Measurements from ENCODE around the gene ADCY10. TPM values are rescaled to one million over a fixed set of nuclear protein-coding genes. Genes with fewer than 3 reads are reported as not detected.

The ADCY10 gene
- total RNA-seq, 1 experiment from 2014 or later, result 0.46 TPM

DNA sequence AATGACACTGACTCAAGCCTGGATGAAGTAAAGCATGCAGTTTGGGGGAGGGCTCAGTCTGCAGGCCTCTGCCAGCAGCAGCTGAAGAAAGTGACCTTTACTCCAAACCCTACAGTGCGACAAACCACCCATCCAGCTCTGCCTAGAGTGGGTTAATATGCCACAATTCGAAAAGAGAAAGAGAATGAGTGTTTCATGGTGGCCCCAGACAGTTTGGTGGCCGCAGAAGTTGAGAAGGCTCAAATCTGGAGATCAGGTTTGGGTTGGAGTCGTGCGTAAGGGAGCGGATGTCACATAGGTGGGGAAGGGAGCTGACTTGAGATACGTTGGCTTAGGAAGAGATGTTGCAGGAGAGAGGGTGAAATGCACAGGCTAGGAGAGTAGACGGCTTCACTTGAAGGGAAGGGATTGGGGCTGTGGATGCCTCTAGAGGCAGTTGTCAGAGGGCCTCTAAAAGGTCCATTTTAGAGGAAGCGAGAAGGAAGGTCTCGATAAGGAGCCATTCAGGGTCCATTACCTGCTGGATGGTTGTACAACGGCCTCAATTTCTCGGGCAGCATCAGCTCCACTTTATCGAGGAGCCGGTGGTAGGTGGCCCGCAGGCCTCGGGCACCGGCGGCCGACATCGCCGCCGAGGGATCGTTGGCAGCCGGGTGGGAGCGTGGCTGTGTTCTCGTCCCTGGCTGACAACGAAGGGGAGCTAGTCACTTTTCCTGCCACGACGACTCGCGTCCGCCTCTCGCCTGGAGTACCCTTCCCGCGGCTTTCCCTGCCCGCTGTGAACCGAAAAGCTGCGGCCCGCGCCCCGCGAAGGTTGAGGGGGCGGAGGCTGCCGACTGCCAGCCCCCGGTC, 21.5 kb upstream of the ADCY10 start:
- Histone ChIP-seq H4K20me1 (ENCODE audit: insufficient read depth) (no peaks in the 10 kb centered on the region), H3K79me2 (ENCODE audit: low read depth) (peaks cover 78% of the 10 kb centered on the region), H3K36me3 (ENCODE audit: low read depth) (no peaks in the 10 kb centered on the region), H3K27ac (peak overlapping the region; percentile 39), H2AFZ (peak overlapping the region; percentile 90), H3K4me2 (peak overlapping the region; percentile 91), H3K27me3 (ENCODE audit: insufficient read depth, low read depth) (no peaks in the 10 kb centered on the region), H3K4me3 (peak overlapping the region; percentile 82), H3K4me1 (replicated peaks; ENCODE audit: insufficient read depth) (peaks cover 36% of the 10 kb centered on the region), H3F3A (ENCODE audit: insufficient read depth, low read depth) (peaks cover 13% of the 10 kb centered on the region; the same call in 1 of the 2 replicates), H3K9me2 (ENCODE audit: insufficient read depth) (no peaks in the 10 kb centered on the region), H3K9me3 (ENCODE audit: insufficient read depth, low read depth) (no peaks in the 10 kb centered on the region)
- ChIA-PET CTCF (interaction anchor here (0.6 kb wide), 1 partner anchor 14 kb away, joined by 4 read pairs; no protein-coding TSS in a partner anchor), POLR2A (ENCODE audit: unreplicated experiment) (interaction anchor here (0.6 to 1.0 kb wide), 5 partner anchors 115 to 548 kb away, joined by 3 to 6 read pairs (median 5); no protein-coding TSS in a partner anchor)
- no peak for TF ChIP-seq EZH2 (IDR thresholded peaks at IDR 0.05; ENCODE audit: low read depth)
- TF ChIP-seq, protein P1, sequence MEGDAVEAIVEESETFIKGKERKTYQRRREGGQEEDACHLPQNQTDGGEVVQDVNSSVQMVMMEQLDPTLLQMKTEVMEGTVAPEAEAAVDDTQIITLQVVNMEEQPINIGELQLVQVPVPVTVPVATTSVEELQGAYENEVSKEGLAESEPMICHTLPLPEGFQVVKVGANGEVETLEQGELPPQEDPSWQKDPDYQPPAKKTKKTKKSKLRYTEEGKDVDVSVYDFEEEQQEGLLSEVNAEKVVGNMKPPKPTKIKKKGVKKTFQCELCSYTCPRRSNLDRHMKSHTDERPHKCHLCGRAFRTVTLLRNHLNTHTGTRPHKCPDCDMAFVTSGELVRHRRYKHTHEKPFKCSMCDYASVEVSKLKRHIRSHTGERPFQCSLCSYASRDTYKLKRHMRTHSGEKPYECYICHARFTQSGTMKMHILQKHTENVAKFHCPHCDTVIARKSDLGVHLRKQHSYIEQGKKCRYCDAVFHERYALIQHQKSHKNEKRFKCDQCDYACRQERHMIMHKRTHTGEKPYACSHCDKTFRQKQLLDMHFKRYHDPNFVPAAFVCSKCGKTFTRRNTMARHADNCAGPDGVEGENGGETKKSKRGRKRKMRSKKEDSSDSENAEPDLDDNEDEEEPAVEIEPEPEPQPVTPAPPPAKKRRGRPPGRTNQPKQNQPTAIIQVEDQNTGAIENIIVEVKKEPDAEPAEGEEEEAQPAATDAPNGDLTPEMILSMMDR (conservative IDR thresholded peaks at IDR 0.05), result no peak
- intact Hi-C loops (cut with micrococcal nuclease; ENCODE audit: unreplicated experiment), result loop anchor here (1.0 to 10.0 kb wide), 5 partner anchors 115 to 711 kb away; partner anchors contain the start of genes MPZL1 and POU2F1
- BruUV-seq (replicated peaks), result TSS peak; percentile 63
- peak in 1 of 2 experiments; percentile 25 for DNase-seq

DNA sequence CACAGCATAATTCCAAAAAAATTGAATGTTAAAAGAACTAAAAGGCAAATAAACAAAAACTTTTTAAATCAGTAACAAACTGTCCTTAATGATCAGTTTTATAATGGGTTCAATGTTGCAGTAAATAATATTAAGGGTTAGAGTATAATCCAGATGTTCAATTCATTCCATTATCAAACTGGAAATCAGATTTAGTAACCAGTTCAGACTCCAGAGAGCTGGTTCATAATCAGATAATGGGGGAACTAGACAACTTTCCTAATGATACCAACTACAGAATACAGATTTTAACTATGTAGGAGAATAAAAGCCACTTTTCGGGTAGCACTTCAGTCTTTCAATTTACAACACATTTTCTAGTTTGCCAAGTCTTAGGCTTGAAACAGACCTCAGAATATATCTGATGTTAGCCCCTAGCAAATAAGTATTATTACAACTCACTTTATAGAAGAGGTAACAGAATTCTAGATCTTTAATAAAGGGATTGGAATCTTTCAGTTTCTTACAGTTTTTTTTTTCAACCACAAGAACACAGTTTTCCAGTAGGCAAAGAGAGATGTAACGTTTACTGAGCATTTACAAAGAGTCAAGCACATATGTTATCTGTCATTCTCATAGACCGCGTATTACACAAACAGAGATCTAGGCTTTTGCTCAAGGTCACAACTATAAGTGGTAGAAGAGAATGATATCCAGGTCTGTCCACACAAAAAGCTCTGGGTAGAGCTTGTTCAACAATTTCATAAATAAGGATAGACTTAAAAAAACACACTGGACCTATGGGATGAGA, 20.7 kb upstream of the ADCY10 start:
- Histone ChIP-seq H4K20me1 (ENCODE audit: insufficient read depth) (no peaks in the 10 kb centered on the region), H3K9me3 (ENCODE audit: insufficient read depth, low read depth) (no peaks in the 10 kb centered on the region), H3K27ac (peak overlapping the region; percentile 39), H3K4me3 (peak overlapping the region; percentile 82), H3K4me2 (peak overlapping the region; percentile 91), H3K4me1 (replicated peaks; ENCODE audit: insufficient read depth) (peaks cover 36% of the 10 kb centered on the region), H2AFZ (peak overlapping the region; percentile 90), H3K9me2 (ENCODE audit: insufficient read depth) (no peaks in the 10 kb centered on the region), H3F3A (ENCODE audit: insufficient read depth, low read depth) (peaks cover 13% of the 10 kb centered on the region; the same call in 1 of the 2 replicates), H3K27me3 (ENCODE audit: insufficient read depth, low read depth) (no peaks in the 10 kb centered on the region), H3K36me3 (ENCODE audit: low read depth) (no peaks in the 10 kb centered on the region), H3K79me2 (ENCODE audit: low read depth) (peaks cover 76% of the 10 kb centered on the region)
- CTCF ChIA-PET, result no interaction called here
- no peak for DNase-seq
- TF ChIP-seq, protein P1 (conservative IDR thresholded peaks at IDR 0.05), result no peak
- no peak for TF ChIP-seq EZH2 (IDR thresholded peaks at IDR 0.05; ENCODE audit: low read depth)
- POLR2A ChIA-PET (ENCODE audit: unreplicated experiment), result interaction anchor here (0.7 kb wide), 1 partner anchor 138 kb away, joined by 4 read pairs; no protein-coding TSS in a partner anchor
- BruUV-seq (replicated peaks), result no TSS peak
- intact Hi-C loops (cut with micrococcal nuclease; ENCODE audit: unreplicated experiment), result loop anchor here (10.0 kb wide), 1 partner anchor 710 kb away; the partner anchor contains the start of gene POU2F1

DNA sequence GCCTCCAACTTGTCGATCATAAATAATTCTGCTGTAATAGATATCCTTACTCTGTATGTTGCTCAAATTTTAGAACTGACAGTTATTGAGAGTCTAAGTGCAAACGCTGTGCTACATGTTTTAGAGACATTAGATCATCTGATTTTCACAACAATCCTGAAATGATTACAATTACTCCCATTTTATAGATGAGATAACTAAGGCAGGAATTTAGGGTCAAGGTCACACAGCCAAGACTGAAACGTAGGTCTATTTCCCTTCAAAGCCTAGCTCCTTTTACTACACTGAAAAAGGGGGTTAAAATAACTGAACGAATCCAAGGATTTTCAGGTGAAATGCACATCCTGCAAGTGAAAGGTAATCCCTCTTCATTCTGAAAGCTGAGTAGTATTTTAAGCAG, 19.9 kb upstream of the ADCY10 start:
- H3K79me2 ChIP-seq (ENCODE audit: low read depth), result peaks cover 76% of the 10 kb centered on the region

More for the DNA sequence above, 19.9 kb upstream of the ADCY10 start:
- H3F3A ChIP-seq (ENCODE audit: insufficient read depth, low read depth), result peaks cover 13% of the 10 kb centered on the region; the same call in 1 of the 2 replicates
- no peaks in the 10 kb centered on the region for H3K9me3 ChIP-seq (ENCODE audit: insufficient read depth, low read depth)
- H3K9me2 ChIP-seq (ENCODE audit: insufficient read depth), result no peaks in the 10 kb centered on the region
- CTCF ChIA-PET, result no interaction called here
- no peak for DNase-seq
- POLR2A ChIA-PET (ENCODE audit: unreplicated experiment), result no interaction called here
- H4K20me1 ChIP-seq (ENCODE audit: insufficient read depth), result no peaks in the 10 kb centered on the region
- no peak for TF ChIP-seq EZH2 (IDR thresholded peaks at IDR 0.05; ENCODE audit: low read depth)
- TF ChIP-seq, protein P1 (conservative IDR thresholded peaks at IDR 0.05), result no peak
- H3K27me3 ChIP-seq (ENCODE audit: insufficient read depth, low read depth), result no peaks in the 10 kb centered on the region
- no TSS peak for BruUV-seq (replicated peaks)
- peaks cover 29% of the 10 kb centered on the region for H3K4me1 ChIP-seq (replicated peaks; ENCODE audit: insufficient read depth)
- H2AFZ ChIP-seq, result no peak overlapping the region
- no peaks in the 10 kb centered on the region for H3K36me3 ChIP-seq (ENCODE audit: low read depth)
- 0 out of 2 replicates have a peak overlapping the region, but pooled peaks have one; percentile 39 for H3K27ac ChIP-seq
- peak overlapping the region; percentile 91 for H3K4me2 ChIP-seq
- H3K4me3 ChIP-seq, result peak overlapping the region; percentile 82; the same call in 1 of the 2 replicates
- intact Hi-C loops (cut with micrococcal nuclease; ENCODE audit: unreplicated experiment), result loop anchor here (10.0 kb wide), 1 partner anchor 709 kb away; the partner anchor contains the start of gene POU2F1
